GM10847 (cell line): ENCODE measurements around the gene CRKL.

ENCODE experiments used
- POLR2A ChIP-seq: IDR thresholded peaks from 2 replicates; pipeline ENCODE4 v1.6.1; 2011; ENCODE audit not compliant: insufficient read length; ENCODE audit errors: extremely low read depth

Gene CRKL

DNA sequence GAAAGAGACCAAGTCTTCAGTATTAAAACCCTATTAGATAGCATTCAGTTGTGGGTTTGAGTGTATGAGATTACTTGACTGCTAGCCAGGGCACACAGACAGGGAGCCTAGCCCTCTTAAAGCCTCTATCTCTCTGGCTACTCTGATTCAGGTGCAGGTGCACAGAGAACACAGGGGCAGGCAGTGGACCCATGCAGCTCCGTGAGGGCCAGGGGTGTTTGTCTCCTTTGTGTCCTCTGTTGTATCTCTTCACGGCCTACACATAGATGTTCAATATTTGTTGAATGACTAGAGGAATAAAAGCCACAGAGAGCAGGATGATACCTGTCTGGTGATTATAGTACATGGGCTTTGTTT is 28.3 kb downstream of the CRKL start:
- no peak for TF ChIP-seq POLR2A

DNA sequence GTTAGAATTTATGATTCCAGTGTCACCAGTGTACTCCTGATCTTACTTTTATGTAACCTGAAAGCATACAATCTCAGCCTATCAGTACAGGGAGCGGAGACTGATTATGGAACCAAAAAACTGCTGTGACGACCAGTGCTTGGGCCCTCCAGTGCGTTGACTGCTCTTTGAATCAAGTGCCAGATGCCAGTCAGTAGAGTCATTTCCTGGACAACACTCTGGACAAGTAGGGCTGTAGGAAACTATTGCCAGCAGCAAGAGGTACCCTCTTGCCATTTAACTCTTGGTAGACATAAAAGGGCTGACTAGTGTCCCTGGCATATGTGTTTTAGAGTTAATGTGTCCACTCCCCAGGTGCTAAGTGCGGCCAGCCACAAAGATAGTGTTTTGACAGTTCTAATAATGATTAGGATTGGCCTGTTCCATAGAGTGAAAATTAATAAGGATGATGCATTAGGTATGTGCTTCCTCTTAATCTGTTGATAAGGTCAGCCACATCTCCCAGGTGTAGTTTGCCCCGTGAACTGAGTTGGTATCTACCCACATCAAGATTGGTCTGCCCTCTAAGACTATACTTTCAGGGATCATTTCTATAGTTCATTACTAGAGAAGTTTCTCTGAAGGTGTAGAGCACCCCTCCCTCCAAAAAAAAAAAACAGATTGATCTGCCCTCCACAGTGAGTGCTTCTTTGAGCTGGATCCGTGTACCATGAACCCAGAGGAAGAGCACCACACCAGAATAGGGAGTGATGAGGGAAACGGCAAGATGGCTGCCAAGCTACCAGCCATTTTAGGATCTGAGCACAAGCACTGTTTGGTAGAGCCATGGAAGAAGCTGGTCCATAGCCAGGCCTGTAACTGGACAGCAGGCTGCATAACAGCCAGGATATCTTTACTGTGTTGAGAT is 29.1 kb downstream of the CRKL start:
- TF ChIP-seq POLR2A = no peak

DNA sequence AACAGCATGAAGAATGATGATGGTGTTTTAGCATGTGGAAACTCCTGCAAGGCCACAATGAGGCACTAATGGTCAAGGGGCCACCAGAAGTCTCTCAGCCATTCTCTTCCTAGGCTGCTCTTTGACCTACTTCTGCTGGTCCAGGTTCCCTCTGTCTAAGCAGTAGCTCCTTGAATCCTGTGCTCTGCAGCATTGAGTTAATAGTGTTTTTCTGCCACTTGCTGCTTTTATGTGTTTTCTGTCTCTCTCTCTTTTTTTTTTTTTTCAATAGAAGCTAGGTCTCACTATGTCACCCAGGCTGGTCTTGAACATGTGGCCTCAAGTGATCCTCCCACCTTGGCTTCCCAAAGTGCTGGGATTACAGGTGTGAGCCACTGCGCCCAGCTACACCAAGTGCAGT is 29.8 kb downstream of the CRKL start:
- no peak for TF ChIP-seq POLR2A

DNA sequence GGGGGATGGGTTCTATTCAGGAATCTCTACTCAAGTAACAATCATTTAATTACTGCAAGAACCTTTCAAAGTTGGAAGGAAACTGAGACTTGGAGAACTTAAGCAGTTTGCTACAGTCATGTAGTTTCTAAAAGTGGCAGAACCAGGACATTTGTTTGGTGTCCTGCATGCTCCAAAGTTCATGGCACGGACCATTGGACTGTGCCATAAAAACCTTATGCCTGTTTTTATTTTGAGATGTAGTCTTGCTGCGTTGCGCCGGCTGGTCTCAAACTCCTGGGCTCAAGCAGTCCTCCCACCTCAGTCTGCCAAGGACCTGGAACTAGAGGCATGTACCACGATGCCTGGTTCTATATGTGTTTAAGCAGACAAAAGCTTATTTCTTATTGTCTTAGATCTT is 31.2 kb downstream of the CRKL start:
- no peak for TF ChIP-seq POLR2A

DNA sequence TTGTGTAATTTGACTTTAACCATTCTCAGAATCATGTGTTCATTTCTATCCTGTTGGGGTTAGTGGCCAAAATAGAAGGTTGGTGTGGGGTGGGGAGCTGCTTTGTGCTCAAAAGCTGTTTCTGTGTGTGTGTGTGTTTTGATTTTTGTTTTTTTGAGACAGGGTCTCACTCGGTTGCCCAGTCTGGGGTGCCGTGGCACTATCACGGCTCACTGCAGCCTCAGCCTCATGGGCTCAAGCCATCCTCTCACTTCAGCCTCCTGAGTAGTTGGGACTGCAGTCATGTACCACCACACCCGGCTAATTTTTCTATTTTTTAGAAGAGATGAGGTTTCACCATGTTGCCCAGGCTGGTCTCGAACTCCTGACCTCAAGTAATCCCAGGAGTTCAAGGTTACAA is 31.8 kb downstream of the CRKL start:
- no peak for TF ChIP-seq POLR2A

DNA sequence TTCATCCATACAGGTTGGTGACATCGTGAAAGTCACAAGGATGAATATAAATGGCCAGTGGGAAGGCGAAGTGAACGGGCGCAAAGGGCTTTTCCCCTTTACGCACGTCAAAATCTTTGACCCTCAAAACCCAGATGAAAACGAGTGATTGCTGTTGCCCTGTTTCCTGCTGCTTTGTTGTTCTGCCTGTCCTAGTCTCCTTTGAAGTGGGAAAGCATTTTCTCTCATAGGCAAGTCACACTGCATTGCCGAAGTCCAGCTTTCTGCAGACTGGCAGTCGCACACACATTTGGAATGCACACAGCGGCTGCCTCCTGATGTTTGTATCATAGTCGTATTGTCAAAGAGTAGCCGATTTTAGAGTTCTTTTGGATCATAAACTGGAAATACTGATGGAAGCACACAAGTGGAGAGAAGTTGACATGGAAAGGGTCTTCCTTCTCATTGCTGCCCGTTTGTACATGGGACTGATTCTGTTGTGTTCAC is 32.5 kb downstream of the CRKL start:
- TF ChIP-seq POLR2A = no peak

DNA sequence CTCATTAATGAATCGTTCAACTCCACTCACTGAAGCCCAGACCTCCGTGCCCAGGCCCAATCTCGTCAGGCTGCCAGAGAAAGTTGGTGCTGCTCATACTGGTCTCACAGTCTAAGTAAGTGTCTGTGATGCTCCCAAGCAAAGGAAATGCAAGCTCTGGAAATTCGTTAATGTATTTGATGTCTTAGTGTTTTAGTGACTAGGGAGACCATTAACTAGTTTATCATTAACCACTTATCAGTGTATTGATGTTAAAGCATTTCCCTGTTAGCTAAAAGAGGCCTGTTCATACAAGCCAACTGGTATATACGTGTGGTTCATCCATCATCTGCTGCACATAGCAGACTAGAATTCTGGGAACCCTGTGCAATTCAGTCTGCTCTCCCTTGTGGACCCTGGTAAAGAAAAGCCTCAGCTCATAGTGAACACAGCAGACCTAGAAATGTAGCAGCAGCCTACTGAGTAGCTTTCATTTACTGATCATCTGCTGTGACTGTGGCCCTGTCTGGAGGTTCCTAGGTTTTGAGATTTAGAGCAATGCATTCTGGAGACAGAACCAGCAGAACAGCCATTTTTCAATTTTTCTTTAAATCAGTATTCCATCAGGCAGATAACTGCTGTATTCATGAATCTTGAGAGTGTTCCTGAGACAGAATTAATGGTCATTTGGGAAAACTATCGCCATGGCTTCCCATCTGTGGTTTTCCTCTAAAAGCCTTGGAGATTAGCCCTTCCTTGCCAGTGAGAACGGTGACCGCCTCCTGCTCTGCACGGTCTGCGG is 34.1 kb downstream of the CRKL start:
- TF ChIP-seq POLR2A = no peak

DNA sequence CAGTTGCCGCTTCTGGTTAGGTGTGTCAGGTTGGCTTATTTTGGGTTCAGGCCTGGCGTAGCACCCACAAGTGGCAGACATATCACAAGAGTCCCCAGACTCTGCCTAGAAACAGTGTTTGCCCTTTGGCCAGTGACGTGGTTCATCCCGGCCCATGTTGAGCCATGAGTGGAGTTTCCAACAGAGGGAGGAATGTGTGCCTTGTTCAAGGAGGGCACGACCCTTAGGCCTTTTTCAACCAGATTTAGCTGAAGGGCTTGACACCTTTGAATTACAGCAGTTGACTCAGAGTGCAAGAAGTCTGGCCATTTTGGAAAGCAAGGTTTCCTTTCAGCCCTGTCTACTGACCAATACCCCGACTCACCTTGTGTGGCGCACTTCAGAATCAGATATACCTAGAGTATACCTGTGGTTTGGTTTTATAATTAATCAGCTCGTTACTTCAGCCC is 34.7 kb downstream of the CRKL start:
- no peak for TF ChIP-seq POLR2A

DNA sequence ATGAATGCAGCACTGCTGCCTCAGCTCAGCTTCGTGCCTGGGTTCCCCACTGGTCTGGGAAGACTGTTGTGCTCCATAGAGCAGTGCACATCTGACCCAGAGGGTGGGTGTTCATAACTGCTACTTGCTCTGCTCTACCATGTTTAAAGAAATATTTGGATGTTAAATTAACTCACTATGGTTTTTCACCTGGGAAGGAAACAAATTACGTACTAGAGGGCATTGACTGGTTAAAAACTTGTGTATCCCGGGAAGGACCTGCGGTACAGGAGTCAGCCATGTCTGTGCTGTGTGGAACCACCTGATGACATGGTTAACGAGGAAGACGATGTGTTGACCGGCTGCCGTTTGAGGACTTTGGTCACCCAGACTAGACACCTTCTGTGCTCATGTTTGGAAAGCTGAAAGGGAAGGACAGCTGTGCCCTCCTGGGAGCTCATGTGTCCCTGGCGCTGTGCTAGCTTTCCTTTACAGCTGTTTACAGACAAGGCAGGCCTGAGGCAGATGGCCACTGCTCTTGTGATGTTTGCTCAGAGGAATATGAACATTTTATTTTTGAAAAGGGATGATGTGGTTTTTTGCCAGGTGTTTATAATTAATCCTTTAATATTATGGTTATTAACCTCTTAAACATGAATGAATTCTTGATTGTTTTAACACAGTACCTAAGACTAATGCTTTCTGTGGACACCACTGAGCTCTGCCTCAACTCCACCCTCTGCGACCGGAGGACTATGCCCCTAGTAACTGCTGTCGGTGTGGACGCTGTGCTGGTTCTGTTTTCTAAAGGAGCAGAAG is 35.5 kb downstream of the CRKL start:
- TF ChIP-seq POLR2A = no peak

DNA sequence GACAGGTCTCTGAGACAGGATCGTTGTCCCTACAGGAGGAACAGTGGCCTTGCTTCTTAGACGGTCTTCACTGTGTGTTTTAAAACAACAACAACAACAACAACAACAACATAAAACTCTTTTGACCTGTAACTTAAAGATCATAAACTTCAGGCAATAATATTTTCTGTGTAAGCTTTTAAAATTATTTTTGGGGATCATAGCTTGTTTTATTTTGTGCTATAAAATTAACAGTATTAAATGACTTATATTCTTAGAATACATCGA is 36.1 kb downstream of the CRKL start:
- TF ChIP-seq POLR2A = no peak

DNA sequence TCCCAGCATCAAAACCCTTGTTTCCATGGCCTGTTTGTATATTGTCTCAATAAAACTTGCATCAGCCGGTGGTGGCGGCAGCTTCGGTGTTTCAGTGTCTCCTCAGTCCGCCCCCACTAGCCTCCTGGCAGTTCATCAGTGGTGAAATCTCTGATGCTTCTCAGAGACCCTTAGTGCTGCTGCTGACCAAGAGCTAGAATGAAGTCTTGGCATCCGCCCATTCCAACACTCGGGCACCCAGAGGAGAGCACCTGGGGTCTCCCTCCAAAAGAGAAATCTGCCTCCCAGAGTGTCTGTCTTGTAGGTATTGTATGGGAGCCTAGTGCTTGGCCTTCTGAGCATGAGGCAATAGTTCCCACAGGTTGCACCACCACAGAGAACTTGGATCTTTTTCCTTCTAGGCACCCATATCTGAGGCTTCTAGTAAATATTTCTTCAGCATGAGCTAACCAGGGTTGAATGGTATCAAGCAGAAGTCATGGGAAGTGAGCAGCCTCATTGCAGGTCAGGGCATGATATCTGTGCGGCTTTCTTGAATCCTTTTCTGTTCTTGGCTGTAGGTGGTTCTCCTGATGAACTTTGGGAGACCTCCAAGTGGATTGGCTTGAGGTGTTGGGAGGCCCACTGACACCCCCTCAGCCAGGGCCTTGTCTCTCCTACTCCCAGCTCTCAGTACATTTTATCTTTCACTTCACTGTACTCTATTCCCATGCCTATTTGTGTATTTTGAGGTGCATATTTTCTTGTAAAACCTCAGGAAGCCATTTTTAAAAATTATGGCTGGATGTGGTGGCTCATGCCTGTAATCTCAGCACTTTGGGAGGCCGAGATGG is 36.7 kb downstream of the CRKL start:
- no peak for TF ChIP-seq POLR2A

DNA sequence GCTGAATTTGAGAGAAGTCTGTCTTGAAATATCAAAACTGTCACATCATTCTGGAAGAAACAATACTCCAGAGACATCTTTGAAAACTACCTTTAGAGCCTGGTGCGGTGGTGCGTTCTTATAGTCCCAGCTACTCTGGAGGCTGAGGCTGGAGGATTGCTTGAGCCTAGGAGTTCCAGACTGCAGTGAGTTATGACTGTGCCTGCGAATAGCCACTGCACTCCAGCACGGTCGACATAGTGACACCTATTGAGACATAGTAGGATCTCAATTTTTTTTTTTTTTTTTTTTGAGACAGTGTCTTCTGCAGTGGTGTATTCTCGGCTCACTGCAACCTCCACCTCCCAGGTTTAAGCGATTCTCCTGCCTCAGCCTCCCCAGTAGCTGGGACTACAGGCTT is 38.3 kb downstream of the CRKL start:
- TF ChIP-seq POLR2A = no peak

DNA sequence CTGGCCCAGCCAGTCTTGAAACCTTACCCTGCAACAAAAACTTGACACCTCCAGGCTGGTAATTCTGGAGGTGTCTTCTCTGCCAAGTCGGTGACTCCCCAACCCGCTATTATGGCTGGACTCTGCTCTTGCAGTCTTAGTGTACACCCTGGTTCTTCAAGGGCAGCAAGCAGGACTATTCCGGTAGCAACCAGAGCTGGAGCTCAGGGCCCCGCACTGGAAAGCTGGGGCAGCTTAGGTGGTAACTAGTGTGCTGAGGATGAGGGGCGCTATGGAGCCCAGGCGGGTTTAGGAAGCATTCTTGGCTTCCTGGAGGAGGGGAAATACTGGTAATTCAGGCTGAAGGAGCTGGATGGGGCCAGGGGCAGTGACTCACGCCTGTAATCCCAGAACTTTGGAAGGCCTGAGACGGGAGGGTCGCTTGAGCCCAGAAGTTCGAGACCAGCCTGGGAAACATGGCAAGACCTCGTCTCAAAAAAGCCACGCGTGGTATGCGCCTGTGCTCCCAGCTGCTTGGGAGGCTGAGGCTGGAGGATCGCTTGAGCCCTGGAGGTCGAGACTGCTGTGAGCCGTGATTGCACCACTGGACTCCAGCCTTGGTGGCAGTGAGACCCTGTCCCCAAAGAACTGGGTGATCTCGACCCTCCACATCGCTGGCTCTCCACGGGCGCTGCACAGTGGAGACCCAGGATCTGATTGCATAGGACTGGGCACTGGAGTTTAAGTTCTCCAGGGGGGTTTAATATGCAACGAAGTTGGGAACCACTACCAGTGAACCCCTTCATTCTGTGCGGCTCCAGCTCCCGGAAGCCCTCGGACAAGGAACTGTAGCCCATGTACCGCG is 39.3 kb downstream of the CRKL start:
- no peak for TF ChIP-seq POLR2A
